OCI-LY7 (cell line): ENCODE measurements around the gene SYNGR3.

Source experiments
- CTCF ChIP-seq: fragments of 200-600 bp; sonication (generic); conservative IDR thresholded peaks from 2 replicates; pipeline ENCODE4 v1.5.1; 2014; ENCODE audit warnings: mild to moderate bottlenecking, antibody characterized with exemption, low read length, moderate library complexity, mixed read lengths
- EZH2phosphoT487 ChIP-seq: fragments of 200-600 bp; sonication (generic); IDR thresholded peaks from 2 replicates; pipeline ENCODE4 v1.6.1; 2018; ENCODE audit warnings: low read depth, borderline replicate concordance, mild to moderate bottlenecking, mixed run types, antibody characterized with exemption, low read length, moderate library complexity, mixed read lengths

DNA sequence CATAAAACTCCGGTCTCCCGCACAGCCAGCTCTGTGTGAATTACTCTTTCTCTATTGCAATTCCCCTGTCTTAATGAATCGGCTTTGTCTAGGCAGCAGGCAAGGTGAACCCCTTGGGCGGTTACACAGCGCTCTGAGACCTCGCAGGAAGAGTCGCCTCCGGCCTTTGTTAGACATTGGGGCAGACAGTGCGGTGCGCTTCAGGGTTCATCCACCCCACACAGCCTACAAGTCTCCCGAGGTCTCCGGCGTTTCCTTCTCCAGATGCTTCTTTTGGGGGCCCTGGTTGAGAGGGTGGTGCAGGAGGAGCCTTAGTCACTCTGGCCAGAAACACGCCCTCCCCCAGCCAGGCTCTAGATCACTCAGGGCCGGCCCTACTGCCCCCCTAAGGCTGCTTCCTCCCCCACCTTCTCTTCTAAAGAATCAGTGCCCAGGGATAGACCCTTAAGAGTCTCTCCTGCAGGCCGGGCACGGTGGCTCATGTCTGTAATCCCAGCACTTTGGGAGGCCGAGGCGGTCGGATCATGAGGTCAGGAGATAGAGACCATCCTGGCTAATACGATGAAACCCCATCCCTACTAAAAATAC lies 45.1 kb upstream of the SYNGR3 start:
- TF ChIP-seq CTCF, result no peak
- TF ChIP-seq EZH2phosphoT487, result no peak
